ENCODE measurements around the gene HELB. TPM values are rescaled to one million over a fixed set of nuclear protein-coding genes. Genes with fewer than 3 reads are reported as not detected.

HELB gene
- total RNA-seq, 1 experiment from 2014 or later: 10.7 TPM

DNA sequence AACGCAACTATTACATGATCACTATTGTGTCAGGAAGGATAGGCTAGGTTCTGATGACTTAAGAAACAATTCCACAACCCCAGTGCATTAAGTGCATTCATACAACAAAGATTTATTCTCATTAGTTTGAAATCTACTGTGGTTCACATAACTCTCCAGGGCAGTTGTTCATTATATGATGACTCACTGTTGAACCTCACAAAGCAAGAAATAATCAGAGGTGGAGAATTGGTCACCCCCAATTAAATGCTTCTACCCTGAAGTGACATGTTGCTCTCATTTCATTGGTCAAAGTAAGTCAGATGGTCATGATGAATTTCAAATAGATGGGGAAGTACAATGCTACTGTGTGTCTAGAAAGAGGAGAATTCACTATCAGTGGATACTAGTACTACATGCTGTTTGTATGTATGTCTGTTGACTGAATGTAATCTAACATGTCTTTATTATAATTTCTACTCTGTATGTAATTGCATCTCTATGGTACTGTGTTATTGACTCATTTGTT is 6.1 kb upstream of the HELB start:
- peaks cover 0 to 4% of the 10 kb centered on the region in 2 experiments; a peak in 1 of 4 replicates for H3K4me1 Mint-ChIP-seq
- H3K27me3 Mint-ChIP-seq (ENCODE audit: low read depth): peaks cover 13% of the 10 kb centered on the region
- Histone ChIP-seq H3K4me2 (ENCODE audit: insufficient read depth, insufficient read length, low read length) (no peak overlapping the region), H3K23me2 (ENCODE audit: insufficient read length, low read depth, low read length, poor library complexity, severe bottlenecking) (no peaks in the 10 kb centered on the region), H4K91ac (ENCODE audit: insufficient read length, low read depth, low read length) (no peak overlapping the region), H3K23ac (ENCODE audit: insufficient read length, low read depth, low read length) (no peak overlapping the region), H4K8ac (replicated peaks; ENCODE audit: insufficient read length, low read depth, low read length) (no peak overlapping the region), H2BK5ac (ENCODE audit: insufficient read length, low read length) (no peak overlapping the region), H3K4me1 (ENCODE audit: insufficient read depth, low read length) (no peaks in the 10 kb centered on the region), H2AFZ (ENCODE audit: low read length) (no peak overlapping the region), H3K79me2 (ENCODE audit: insufficient read depth, low read length) (no peaks in the 10 kb centered on the region), H4K5ac (ENCODE audit: insufficient read length, low read depth, low read length) (no peak overlapping the region), H3K9ac (ENCODE audit: extremely low read depth, insufficient read length, low read length) (no peak overlapping the region), H3K14ac (ENCODE audit: insufficient read depth, low read length) (no peak overlapping the region), H3K18ac (ENCODE audit: insufficient read length, low read depth, low read length) (no peak overlapping the region), H2BK12ac (ENCODE audit: insufficient read length, low read depth, low read length) (no peak overlapping the region), H3K9me3 (ENCODE audit: control insufficient read depth, low read depth, low read length) (no peaks in the 10 kb centered on the region), H3K56ac (ENCODE audit: insufficient read length, low read depth, low read length) (no peak overlapping the region), H3K4ac (ENCODE audit: low read depth, low read length) (no peak overlapping the region), H3K27ac (ENCODE audit: insufficient read length, low read depth, low read length) (no peak overlapping the region), H2AK5ac (ENCODE audit: insufficient read length, low read length) (no peak overlapping the region), H2BK15ac (ENCODE audit: low read depth, low read length) (no peak overlapping the region), H3K79me1 (ENCODE audit: insufficient read depth, low read depth, low read length, poor library complexity, severe bottlenecking) (no peaks in the 10 kb centered on the region), H2BK20ac (ENCODE audit: low read depth, low read length, poor library complexity, severe bottlenecking) (no peak overlapping the region), H3T11ph (ENCODE audit: low read length) (no peak overlapping the region), H2BK120ac (ENCODE audit: low read depth, low read length, poor library complexity, severe bottlenecking) (no peak overlapping the region), H4K20me1 (ENCODE audit: control insufficient read depth, insufficient read depth, insufficient read length) (no peaks in the 10 kb centered on the region), H3K27me3 (ENCODE audit: insufficient read depth, low read length) (no peaks in the 10 kb centered on the region)
- no CpG with 5 or more reads among the region's 1 CpG for WGBS (ENCODE audit: extremely low coverage, insufficient read length, low lambda C conversion rate)
- no peak for TF ChIP-seq CTCF (conservative IDR thresholded peaks at IDR 0.05)
- no peak for DNase-seq
- no peaks in the 10 kb centered on the region for H3K36me3 Mint-ChIP-seq (ENCODE audit: insufficient read depth in 1 of 3, low read depth in 3 of 3)
- H3K27ac Mint-ChIP-seq: no peak overlapping the region
- no peak overlapping the region for H3K4me3 Mint-ChIP-seq
- no peaks in the 10 kb centered on the region for H3K9me3 Mint-ChIP-seq

Measured in H9 (cell line).